ENCODE data around the gene GNAS. TPM values are rescaled to one million over a fixed set of nuclear protein-coding genes. Genes with fewer than 3 reads are reported as not detected.

GNAS gene
- total RNA-seq, 8 experiments from 2014 or later: 567 to 1,051 (median 853) TPM

GRCh38 chr20:58877050-58877975, 24.8 kb downstream of the GNAS start:
- ATAC-seq (replicated peaks in 6 of 8): peak in 5 of 8 experiments; percentile 66 to 87 (median 84)
- WGBS, 10 experiments: 8 to 84% (median 18%) methylated on average over 2 to 8 of the region's 11 CpGs
- H3K4me3 ChIP-seq: no peak overlapping the region
- H3K27ac ChIP-seq: peak overlapping the region; percentile 72 to 75
- in situ Hi-C loops (cut with MboI; ENCODE audit: low pct_unique_long_range_greater_than_20kb in 2 of 9, low sequenced_read_pairs in 9 of 9, unreplicated experiment in 9 of 9): loop anchor here in 1 of 9 experiments (25.0 kb wide), 1 partner anchor 160 kb away; the partner anchor contains the start of genes ATP5F1E and PRELID3B
- H3K4me1 ChIP-seq (replicated peaks in 1 of 2): peaks cover 54 to 66% of the 10 kb centered on the region in 2 donors

GRCh38 chr20:58877976-58878360, 25.5 kb downstream of the GNAS start:
- Histone ChIP-seq H3K4me1 (replicated peaks in 1 of 2) (peaks cover 61 to 73% of the 10 kb centered on the region in 2 donors), H3K27ac (peak overlapping the region; percentile 72 to 75), H3K4me3 (no peak overlapping the region)
- 28 to 80% (median 61%) methylated on average over 1 to 4 of the region's 4 CpGs; no CpG with 5 or more reads in 5 of the 10 experiments for WGBS, 10 experiments
- in situ Hi-C loops (cut with MboI; ENCODE audit: low pct_unique_long_range_greater_than_20kb in 2 of 9, low sequenced_read_pairs in 9 of 9, unreplicated experiment in 9 of 9): loop anchor here in 1 of 9 experiments (25.0 kb wide), 1 partner anchor 159 kb away; the partner anchor contains the start of genes ATP5F1E and PRELID3B
- ATAC-seq (replicated peaks in 6 of 8): peak in 5 of 8 experiments; percentile 72 to 85 (median 77)

GRCh38 chr20:58878399-58878798, 25.9 kb downstream of the GNAS start:
- H3K27ac ChIP-seq: peak overlapping the region; percentile 72 to 75
- in situ Hi-C loops (cut with MboI; ENCODE audit: low pct_unique_long_range_greater_than_20kb in 2 of 9, low sequenced_read_pairs in 9 of 9, unreplicated experiment in 9 of 9): loop anchor here in 1 of 9 experiments (25.0 kb wide), 1 partner anchor 159 kb away; the partner anchor contains the start of genes ATP5F1E and PRELID3B
- no peak overlapping the region for H3K4me3 ChIP-seq
- H3K4me1 ChIP-seq (replicated peaks in 1 of 2): peaks cover 65 to 77% of the 10 kb centered on the region in 2 donors
- 56 to 100% (median 81%) methylated on average over 1 to 4 of the region's 4 CpGs; no CpG with 5 or more reads in 2 of the 10 experiments for WGBS, 10 experiments
- ATAC-seq (replicated peaks in 6 of 8): no peak

DNA sequence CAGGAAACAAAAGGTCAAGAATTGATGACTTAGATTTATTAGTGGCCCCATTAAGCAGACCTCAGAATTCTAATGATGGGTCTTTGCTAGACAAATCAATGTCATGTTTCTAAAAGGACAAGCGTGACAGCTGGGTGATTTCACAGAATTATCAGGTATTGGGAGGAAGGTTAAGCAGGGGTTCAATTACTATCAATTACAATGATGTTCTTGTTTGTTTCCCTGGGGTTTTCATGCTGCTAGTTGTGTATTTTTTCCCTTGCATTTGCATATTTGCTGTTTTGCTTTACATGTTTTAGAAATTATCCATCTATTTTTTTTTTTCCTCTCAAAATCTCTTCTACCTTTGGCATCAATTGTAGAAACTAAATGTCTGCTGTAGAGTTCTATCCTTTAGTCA, 27.9 kb downstream of the GNAS start:
- Histone ChIP-seq H3K27ac (no peak overlapping the region), H3K4me1 (replicated peaks in 1 of 2) (peaks cover 67 to 77% of the 10 kb centered on the region in 2 donors), H3K4me3 (no peak overlapping the region)
- no peak for ATAC-seq (replicated peaks in 6 of 8)
- in situ Hi-C loops (cut with MboI; ENCODE audit: low pct_unique_long_range_greater_than_20kb in 2 of 9, low sequenced_read_pairs in 9 of 9, unreplicated experiment in 9 of 9): loop anchor here in 1 of 9 experiments (25.0 kb wide), 1 partner anchor 157 kb away; the partner anchor contains the start of genes ATP5F1E and PRELID3B
- 27 to 100% (median 50%) methylated on average over 1 of the region's 1 CpG; no CpG with 5 or more reads in 1 of the 10 experiments for WGBS, 10 experiments

- WGBS, 10 experiments: 50 to 100% (median 85%) methylated on average over 1 to 8 of the region's 9 CpGs
- no peak for ATAC-seq (replicated peaks in 6 of 8)
Measured at GRCh38 chr20:58880994-58881752, 28.7 kb downstream of the GNAS start.

DNA sequence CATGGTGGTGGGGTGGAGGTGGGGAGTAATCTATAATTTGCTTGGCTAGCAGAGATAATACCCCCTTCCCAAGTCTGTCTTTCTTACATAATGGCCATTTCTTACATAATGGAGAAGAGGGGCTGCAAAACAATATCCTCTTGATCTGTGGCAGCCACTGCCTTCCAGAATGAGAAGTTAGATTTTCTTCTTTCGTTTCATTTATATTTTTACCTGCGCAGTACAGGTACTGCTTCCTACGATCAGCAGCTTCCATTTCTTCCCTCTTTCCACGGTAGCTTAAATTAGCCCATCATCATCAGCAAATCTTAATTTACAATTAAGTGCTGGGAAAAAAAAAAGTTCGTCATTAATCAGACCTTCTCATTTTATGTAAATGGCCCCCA, 30.2 kb downstream of the GNAS start:
- Histone ChIP-seq H3K4me3 (no peak overlapping the region), H3K4me1 (replicated peaks in 1 of 2) (peaks cover 45 to 54% of the 10 kb centered on the region in 2 donors), H3K27ac (no peak overlapping the region)
- WGBS, 10 experiments: 42 to 84% (median 70%) methylated on average over 4 to 5 of the region's 5 CpGs; no CpG with 5 or more reads in 1 of the 10 experiments
- in situ Hi-C loops (cut with MboI; ENCODE audit: low pct_unique_long_range_greater_than_20kb in 2 of 9, low sequenced_read_pairs in 9 of 9, unreplicated experiment in 9 of 9): loop anchor here in 1 of 9 experiments (25.0 kb wide), 1 partner anchor 155 kb away; the partner anchor contains the start of genes ATP5F1E and PRELID3B
- ATAC-seq (replicated peaks in 6 of 8): no peak

More at GRCh38 chr20:58880994-58881752, 28.7 kb downstream of the GNAS start:
- no peak overlapping the region for H3K27ac ChIP-seq
- no peak overlapping the region for H3K4me3 ChIP-seq
- H3K4me1 ChIP-seq (replicated peaks in 1 of 2): peaks cover 60 to 70% of the 10 kb centered on the region in 2 donors
- in situ Hi-C loops (cut with MboI; ENCODE audit: low pct_unique_long_range_greater_than_20kb in 2 of 9, low sequenced_read_pairs in 9 of 9, unreplicated experiment in 9 of 9): loop anchor here in 1 of 9 experiments (25.0 kb wide), 1 partner anchor 156 kb away; the partner anchor contains the start of genes ATP5F1E and PRELID3B

DNA sequence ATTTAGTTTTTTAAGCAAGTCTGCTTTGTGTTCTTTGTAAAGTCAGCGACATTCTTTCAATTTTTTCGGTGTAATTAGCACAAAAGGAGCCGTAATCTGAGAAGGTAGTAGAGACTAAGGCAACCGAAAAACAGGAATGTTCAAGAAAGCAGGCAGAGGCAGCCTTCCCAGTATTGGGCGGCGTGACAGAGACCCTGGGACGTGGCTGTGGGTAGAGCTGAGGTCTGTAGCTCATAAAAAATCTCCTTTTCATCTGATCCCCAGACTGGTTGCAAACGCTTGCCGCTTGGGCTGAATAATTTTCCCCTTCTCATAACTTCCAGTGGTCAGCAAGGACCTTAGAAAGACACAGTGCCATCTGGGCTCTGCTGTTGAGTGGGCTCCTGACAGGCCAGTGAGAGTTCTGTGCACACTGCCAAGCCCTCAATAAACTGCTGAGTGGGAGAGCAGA, 30.8 kb downstream of the GNAS start:
- Histone ChIP-seq H3K4me1 (replicated peaks in 1 of 2) (peaks cover 39 to 49% of the 10 kb centered on the region in 2 donors), H3K4me3 (no peak overlapping the region), H3K27ac (peak overlapping the region in 1 of 2 donors; percentile 15)
- in situ Hi-C loops (cut with MboI; ENCODE audit: low pct_unique_long_range_greater_than_20kb in 2 of 9, low sequenced_read_pairs in 9 of 9, unreplicated experiment in 9 of 9): loop anchor here in 1 of 9 experiments (25.0 kb wide), 1 partner anchor 154 kb away; the partner anchor contains the start of genes ATP5F1E and PRELID3B
- WGBS, 10 experiments: 14 to 81% (median 29%) methylated on average over 1 to 9 of the region's 9 CpGs; no CpG with 5 or more reads in 1 of the 10 experiments
- peak; percentile 51 to 85 (median 75) for ATAC-seq (replicated peaks in 6 of 8)

DNA sequence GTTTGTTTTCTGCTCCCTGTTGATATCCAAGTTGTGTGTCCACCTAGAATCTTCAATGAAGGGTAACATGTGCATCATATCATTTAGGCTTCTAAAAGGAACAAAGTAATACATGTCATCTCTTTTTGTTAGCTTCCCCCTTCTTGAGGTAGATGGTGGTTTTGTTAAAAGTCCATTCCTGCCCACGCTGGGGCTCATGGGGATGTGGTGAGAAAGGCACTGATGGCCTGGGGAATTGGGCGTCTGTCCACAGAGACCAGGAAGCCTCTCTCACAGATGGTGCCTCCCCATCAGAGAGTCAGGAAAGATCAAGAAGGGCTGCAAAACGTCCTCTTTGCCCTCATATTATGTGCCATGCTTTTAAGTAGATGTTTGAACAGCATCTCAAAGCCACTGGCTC, 32.5 kb downstream of the GNAS start:
- in situ Hi-C loops (cut with MboI; ENCODE audit: low pct_unique_long_range_greater_than_20kb in 2 of 9, low sequenced_read_pairs in 9 of 9, unreplicated experiment in 9 of 9): loop anchor here in 1 of 9 experiments (25.0 kb wide), 1 partner anchor 152 kb away; the partner anchor contains the start of genes ATP5F1E and PRELID3B
- WGBS, 10 experiments: 43 to 94% (median 79%) methylated on average over 1 to 2 of the region's 3 CpGs; no CpG with 5 or more reads in 3 of the 10 experiments
- ATAC-seq (replicated peaks in 6 of 8): no peak
- H3K27ac ChIP-seq: no peak overlapping the region
- no peak overlapping the region for H3K4me3 ChIP-seq
- peaks cover 22 to 32% of the 10 kb centered on the region in 2 donors for H3K4me1 ChIP-seq (replicated peaks in 1 of 2)

DNA sequence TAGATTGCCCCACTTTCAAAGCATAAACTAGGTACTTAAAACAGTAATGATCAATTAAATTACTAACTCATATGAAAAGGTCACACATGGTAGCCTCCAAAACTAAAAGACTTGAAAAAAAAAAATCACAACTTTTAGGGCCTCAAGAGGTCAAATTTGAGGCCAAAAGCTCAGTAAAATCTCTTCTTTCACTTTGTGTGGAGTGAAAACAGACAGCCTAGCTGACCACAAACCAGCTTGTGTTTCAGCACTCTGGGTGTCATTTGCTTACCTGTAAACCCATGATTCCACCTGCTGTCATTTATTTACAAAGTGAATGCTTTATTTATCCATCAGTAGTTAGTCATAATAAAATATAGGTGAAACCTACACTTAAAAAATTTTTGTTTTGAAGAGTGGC, 34.0 kb downstream of the GNAS start:
- Histone ChIP-seq H3K4me3 (no peak overlapping the region), H3K4me1 (replicated peaks in 1 of 2) (peaks cover 19 to 20% of the 10 kb centered on the region in 2 donors), H3K27ac (no peak overlapping the region)
- in situ Hi-C loops (cut with MboI; ENCODE audit: low pct_unique_long_range_greater_than_20kb in 2 of 9, low sequenced_read_pairs in 9 of 9, unreplicated experiment in 9 of 9): loop anchor here in 1 of 9 experiments (25.0 kb wide), 1 partner anchor 151 kb away; the partner anchor contains the start of genes ATP5F1E and PRELID3B
- ATAC-seq (replicated peaks in 6 of 8): no peak

DNA sequence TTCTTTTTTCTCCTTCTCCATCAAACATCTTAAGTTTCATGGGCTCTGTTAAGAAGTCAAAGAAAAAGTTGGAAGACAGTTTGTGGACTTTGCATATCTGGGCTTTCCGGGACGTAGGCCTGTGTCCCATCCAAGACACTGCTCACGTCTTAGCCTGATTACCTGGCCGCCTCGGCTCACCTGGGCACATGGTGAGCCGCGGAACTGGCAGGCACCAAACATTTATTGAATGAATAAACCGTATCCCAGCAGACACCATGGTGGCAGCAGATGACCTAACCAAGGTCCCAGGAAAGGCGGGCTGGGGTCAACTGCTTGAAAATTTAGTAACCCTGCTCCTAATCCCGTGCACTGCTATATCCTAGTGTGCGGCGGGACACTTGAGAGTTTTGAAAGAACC, 35.6 kb downstream of the GNAS start:
- in situ Hi-C loops (cut with MboI; ENCODE audit: low pct_unique_long_range_greater_than_20kb in 2 of 9, low sequenced_read_pairs in 9 of 9, unreplicated experiment in 9 of 9): loop anchor here in 1 of 9 experiments (25.0 kb wide), 1 partner anchor 149 kb away; the partner anchor contains the start of genes ATP5F1E and PRELID3B
- Histone ChIP-seq H3K4me1 (replicated peaks in 1 of 2) (peaks cover 8 to 11% of the 10 kb centered on the region in 2 donors), H3K4me3 (peak overlapping the region; percentile 76 to 98 (median 96)), H3K27ac (no peak overlapping the region)
- no peak for ATAC-seq (replicated peaks in 6 of 8)
- 36 to 70% (median 50%) methylated on average over 1 to 6 of the region's 12 CpGs; no CpG with 5 or more reads in 3 of the 10 experiments for WGBS, 10 experiments

GRCh38 chr20:58888521-58889333, 36.2 kb downstream of the GNAS start:
- H3K4me3 ChIP-seq: peak overlapping the region; percentile 76 to 98 (median 96)
- peaks cover 4 to 6% of the 10 kb centered on the region in 2 donors for H3K4me1 ChIP-seq (replicated peaks in 1 of 2)
- WGBS, 10 experiments: 20 to 65% (median 60%) methylated on average over 1 to 12 of the region's 101 CpGs; no CpG with 5 or more reads in 5 of the 10 experiments
- peak; percentile 42 to 69 (median 58) for ATAC-seq (replicated peaks in 6 of 8)
- in situ Hi-C loops (cut with MboI; ENCODE audit: low pct_unique_long_range_greater_than_20kb in 2 of 9, low sequenced_read_pairs in 9 of 9, unreplicated experiment in 9 of 9): loop anchor here in 1 of 9 experiments (25.0 kb wide), 1 partner anchor 149 kb away; the partner anchor contains the start of genes ATP5F1E and PRELID3B
- peak overlapping the region; percentile 93 to 99 for H3K27ac ChIP-seq

All from motor neuron (in vitro differentiated cells).